ENCODE results near the gene WFDC8.

DNA sequence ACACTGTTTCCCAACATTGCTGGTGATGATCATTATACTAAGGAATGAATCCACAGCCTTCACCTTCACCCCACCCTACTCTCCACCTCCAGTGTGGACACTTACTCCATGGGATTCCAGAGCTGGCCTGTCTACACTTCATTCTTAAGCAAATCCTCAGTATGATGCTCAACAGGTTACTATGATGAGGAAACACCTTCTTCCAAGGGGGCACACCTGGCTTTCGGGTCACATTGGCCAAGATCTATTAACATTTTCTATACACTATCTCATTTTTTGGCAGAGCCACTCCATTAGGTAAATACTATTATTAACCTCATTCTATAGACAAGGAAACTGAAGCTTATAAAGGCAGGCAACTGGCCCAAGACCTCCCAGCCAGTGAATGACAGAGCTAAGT, 23.9 kb downstream of the WFDC8 start:
- TF ChIP-seq POLR2AphosphoS5 (IDR thresholded peaks at IDR 0.05) (no peak), POLR2A (IDR thresholded peaks at IDR 0.05) (no peak), EP300 (IDR thresholded peaks at IDR 0.05) (no peak)
- TF ChIP-seq, protein P1, sequence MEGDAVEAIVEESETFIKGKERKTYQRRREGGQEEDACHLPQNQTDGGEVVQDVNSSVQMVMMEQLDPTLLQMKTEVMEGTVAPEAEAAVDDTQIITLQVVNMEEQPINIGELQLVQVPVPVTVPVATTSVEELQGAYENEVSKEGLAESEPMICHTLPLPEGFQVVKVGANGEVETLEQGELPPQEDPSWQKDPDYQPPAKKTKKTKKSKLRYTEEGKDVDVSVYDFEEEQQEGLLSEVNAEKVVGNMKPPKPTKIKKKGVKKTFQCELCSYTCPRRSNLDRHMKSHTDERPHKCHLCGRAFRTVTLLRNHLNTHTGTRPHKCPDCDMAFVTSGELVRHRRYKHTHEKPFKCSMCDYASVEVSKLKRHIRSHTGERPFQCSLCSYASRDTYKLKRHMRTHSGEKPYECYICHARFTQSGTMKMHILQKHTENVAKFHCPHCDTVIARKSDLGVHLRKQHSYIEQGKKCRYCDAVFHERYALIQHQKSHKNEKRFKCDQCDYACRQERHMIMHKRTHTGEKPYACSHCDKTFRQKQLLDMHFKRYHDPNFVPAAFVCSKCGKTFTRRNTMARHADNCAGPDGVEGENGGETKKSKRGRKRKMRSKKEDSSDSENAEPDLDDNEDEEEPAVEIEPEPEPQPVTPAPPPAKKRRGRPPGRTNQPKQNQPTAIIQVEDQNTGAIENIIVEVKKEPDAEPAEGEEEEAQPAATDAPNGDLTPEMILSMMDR (IDR thresholded peaks at IDR 0.05) = no peak
